ENCODE data around the gene SPAG9. TPM values are rescaled to one million over a fixed set of nuclear protein-coding genes. Genes with fewer than 3 reads are reported as not detected.

The SPAG9 gene
- total RNA-seq, 2 donors from 2014 or later: 77.0 to 85.8 TPM

GRCh38 chr17:50931144-50931908 is 189.3 kb downstream of the SPAG9 start:
- Mint-ChIP-seq H3K4me3 (peak overlapping the region; percentile 93), H3K27ac (peak overlapping the region; percentile 95), H3K36me3 (ENCODE audit: low read depth) (no peaks in the 10 kb centered on the region), H3K4me1 (peaks cover 36% of the 10 kb centered on the region), H3K27me3 (no peaks in the 10 kb centered on the region)
- no peaks in the 10 kb centered on the region for H3K9me3 ChIP-seq (ENCODE audit: control insufficient read depth, low read length, poor library complexity, severe bottlenecking)
- DNase-seq (no peak), ATAC-seq (peak; percentile 71)

GRCh38 chr17:50928646-50929045 is 192.0 kb downstream of the SPAG9 start:
- no peaks in the 10 kb centered on the region for H3K9me3 ChIP-seq (ENCODE audit: control insufficient read depth, low read length, poor library complexity, severe bottlenecking)
- H3K4me3 Mint-ChIP-seq: peak overlapping the region; percentile 72
- DNase-seq (no peak), ATAC-seq (no peak)
- H3K4me1 Mint-ChIP-seq: peaks cover 43% of the 10 kb centered on the region
- no peak overlapping the region for H3K27ac Mint-ChIP-seq
- no peaks in the 10 kb centered on the region for H3K36me3 Mint-ChIP-seq (ENCODE audit: low read depth)
- H3K27me3 Mint-ChIP-seq: no peaks in the 10 kb centered on the region

- H3K27ac Mint-ChIP-seq: peak overlapping the region; percentile 94
- H3K27me3 Mint-ChIP-seq: no peaks in the 10 kb centered on the region
- H3K9me3 ChIP-seq (ENCODE audit: control insufficient read depth, low read length, poor library complexity, severe bottlenecking): no peaks in the 10 kb centered on the region
- DNase-seq: no peak
- H3K36me3 Mint-ChIP-seq (ENCODE audit: low read depth): no peaks in the 10 kb centered on the region
- H3K4me1 Mint-ChIP-seq: peaks cover 41% of the 10 kb centered on the region
- peak; percentile 68 for ATAC-seq
- H3K4me3 Mint-ChIP-seq: peak overlapping the region; percentile 76
Observed at GRCh38 chr17:50927287-50927686, 193.4 kb downstream of the SPAG9 start.

- Mint-ChIP-seq H3K27me3 (no peaks in the 10 kb centered on the region), H3K27ac (peak overlapping the region; percentile 94)
Observed at GRCh38 chr17:50926523-50926922, 194.1 kb downstream of the SPAG9 start.

GRCh38 chr17:50925296-50925891 is 195.3 kb downstream of the SPAG9 start:
- no peaks in the 10 kb centered on the region for H3K9me3 ChIP-seq (ENCODE audit: control insufficient read depth, low read length, poor library complexity, severe bottlenecking)
- Mint-ChIP-seq H3K36me3 (ENCODE audit: low read depth) (no peaks in the 10 kb centered on the region), H3K4me3 (no peak overlapping the region), H3K27ac (peak overlapping the region; percentile 94), H3K27me3 (no peaks in the 10 kb centered on the region), H3K4me1 (peaks cover 48% of the 10 kb centered on the region)
- ATAC-seq (no peak), DNase-seq (no peak)

More at GRCh38 chr17:50926523-50926922, 194.1 kb downstream of the SPAG9 start:
- peaks cover 44% of the 10 kb centered on the region for H3K4me1 Mint-ChIP-seq
- DNase-seq: no peak
- H3K9me3 ChIP-seq (ENCODE audit: control insufficient read depth, low read length, poor library complexity, severe bottlenecking): no peaks in the 10 kb centered on the region
- H3K36me3 Mint-ChIP-seq (ENCODE audit: low read depth): no peaks in the 10 kb centered on the region
- no peak overlapping the region for H3K4me3 Mint-ChIP-seq
- peak; percentile 29 for ATAC-seq

- H3K27me3 Mint-ChIP-seq: no peaks in the 10 kb centered on the region
- H3K27ac Mint-ChIP-seq: peak overlapping the region; percentile 94
- no peaks in the 10 kb centered on the region for H3K9me3 ChIP-seq (ENCODE audit: control insufficient read depth, low read length, poor library complexity, severe bottlenecking)
- ATAC-seq: no peak
- DNase-seq: no peak
- H3K4me1 Mint-ChIP-seq: peaks cover 50% of the 10 kb centered on the region
- no peaks in the 10 kb centered on the region for H3K36me3 Mint-ChIP-seq (ENCODE audit: low read depth)
- H3K4me3 Mint-ChIP-seq: no peak overlapping the region
Observed at GRCh38 chr17:50924800-50925199, 195.9 kb downstream of the SPAG9 start.

- H3K9me3 ChIP-seq (ENCODE audit: control insufficient read depth, low read length, poor library complexity, severe bottlenecking): no peaks in the 10 kb centered on the region
- H3K27me3 Mint-ChIP-seq: no peaks in the 10 kb centered on the region
- peaks cover 53% of the 10 kb centered on the region for H3K4me1 Mint-ChIP-seq
- no peak for ATAC-seq
- DNase-seq: no peak
- H3K36me3 Mint-ChIP-seq (ENCODE audit: low read depth): no peaks in the 10 kb centered on the region
- peak overlapping the region; percentile 94 for H3K27ac Mint-ChIP-seq
- H3K4me3 Mint-ChIP-seq: no peak overlapping the region
Observed at GRCh38 chr17:50924300-50924699, 196.4 kb downstream of the SPAG9 start.

- H3K9me3 ChIP-seq (ENCODE audit: control insufficient read depth, low read length, poor library complexity, severe bottlenecking): no peaks in the 10 kb centered on the region
- H3K27me3 Mint-ChIP-seq: no peaks in the 10 kb centered on the region
- peak overlapping the region; percentile 94 for H3K27ac Mint-ChIP-seq
- H3K4me3 Mint-ChIP-seq: no peak overlapping the region
- ATAC-seq (no peak), DNase-seq (no peak)
- no peaks in the 10 kb centered on the region for H3K36me3 Mint-ChIP-seq (ENCODE audit: low read depth)
- H3K4me1 Mint-ChIP-seq: peaks cover 55% of the 10 kb centered on the region
Observed at GRCh38 chr17:50923611-50924010, 197.1 kb downstream of the SPAG9 start.

GRCh38 chr17:50922721-50923405 is 197.8 kb downstream of the SPAG9 start:
- no peak overlapping the region for H3K4me3 Mint-ChIP-seq
- peaks cover 50% of the 10 kb centered on the region for H3K4me1 Mint-ChIP-seq
- H3K36me3 Mint-ChIP-seq (ENCODE audit: low read depth): no peaks in the 10 kb centered on the region
- ATAC-seq (no peak), DNase-seq (no peak)
- H3K27ac Mint-ChIP-seq: peak overlapping the region; percentile 100
- no peaks in the 10 kb centered on the region for H3K9me3 ChIP-seq (ENCODE audit: control insufficient read depth, low read length, poor library complexity, severe bottlenecking)
- no peaks in the 10 kb centered on the region for H3K27me3 Mint-ChIP-seq

- no peaks in the 10 kb centered on the region for H3K9me3 ChIP-seq (ENCODE audit: control insufficient read depth, low read length, poor library complexity, severe bottlenecking)
- DNase-seq (no peak), ATAC-seq (no peak)
- Mint-ChIP-seq H3K27ac (peak overlapping the region; percentile 100), H3K4me3 (no peak overlapping the region), H3K36me3 (ENCODE audit: low read depth) (no peaks in the 10 kb centered on the region), H3K4me1 (peaks cover 44% of the 10 kb centered on the region), H3K27me3 (no peaks in the 10 kb centered on the region)
Observed at GRCh38 chr17:50922107-50922506, 198.6 kb downstream of the SPAG9 start.

- no peaks in the 10 kb centered on the region for H3K9me3 ChIP-seq (ENCODE audit: control insufficient read depth, low read length, poor library complexity, severe bottlenecking)
- Mint-ChIP-seq H3K36me3 (ENCODE audit: low read depth) (no peaks in the 10 kb centered on the region), H3K27me3 (no peaks in the 10 kb centered on the region), H3K4me1 (peaks cover 39% of the 10 kb centered on the region), H3K4me3 (no peak overlapping the region), H3K27ac (peak overlapping the region; percentile 100)
- DNase-seq: no peak
- ATAC-seq: no peak
Observed at GRCh38 chr17:50920891-50921586, 199.6 kb downstream of the SPAG9 start.

- no peaks in the 10 kb centered on the region for H3K9me3 ChIP-seq (ENCODE audit: control insufficient read depth, low read length, poor library complexity, severe bottlenecking)
- Mint-ChIP-seq H3K36me3 (ENCODE audit: low read depth) (no peaks in the 10 kb centered on the region), H3K4me1 (peaks cover 40% of the 10 kb centered on the region), H3K4me3 (peak overlapping the region; percentile 89), H3K27ac (peak overlapping the region; percentile 100), H3K27me3 (no peaks in the 10 kb centered on the region)
- ATAC-seq: no peak
- no peak for DNase-seq
Observed at GRCh38 chr17:50920041-50920410, 200.6 kb downstream of the SPAG9 start.
